Osteoblast (primary cell): ENCODE measurements around the gene FOXC1. TPM values are rescaled to one million over a fixed set of nuclear protein-coding genes. Genes with fewer than 3 reads are reported as not detected.

Experiments used
- DNase-seq: peaks from one replicate; pipeline ENCODE4 v3.0.0; 2011; ENCODE audit warnings: low spot score, mixed read lengths; ENCODE audit not compliant: insufficient read length; ENCODE audit errors: missing footprints
- H2AFZ ChIP-seq: 2 replicates; pipeline ENCODE4 v1.6.0; 2011; ENCODE audit warnings: mild to moderate bottlenecking, low read length
- H3K27ac ChIP-seq: 2 replicates; pipeline ENCODE4 v1.5.1; 2011; ENCODE audit warnings: mild to moderate bottlenecking, low read depth, low read length, moderate library complexity
- H3K27me3 ChIP-seq: 2 replicates; pipeline ENCODE4 v1.6.0; 2012; ENCODE audit warnings: mild to moderate bottlenecking, control low read depth, inconsistent platforms, low read length, moderate library complexity; ENCODE audit not compliant: insufficient read depth
- H3K36me3 ChIP-seq: 2 replicates; pipeline ENCODE4 v1.5.1; 2011; ENCODE audit warnings: mild to moderate bottlenecking, low read length, control low read depth, moderate library complexity; ENCODE audit not compliant: insufficient read depth
- H3K4me1 ChIP-seq: 2 replicates; pipeline ENCODE4 v1.5.1; 2011; ENCODE audit warnings: mild to moderate bottlenecking, low read length, control low read depth, moderate library complexity; ENCODE audit not compliant: insufficient read depth
- H3K4me2 ChIP-seq: 2 replicates; pipeline ENCODE4 v1.6.0; 2011; ENCODE audit warnings: mild to moderate bottlenecking, low read length; ENCODE audit not compliant: insufficient read depth
- H3K4me3 ChIP-seq: fragments of 200-600 bp; sonication (generic); 3 replicates; pipeline ENCODE4 v1.5.1; 2012; ENCODE audit warnings: mild to moderate bottlenecking, low read length, inconsistent platforms; ENCODE audit not compliant: insufficient read depth
- H3K79me2 ChIP-seq: 2 replicates; pipeline ENCODE4 v1.6.0; 2012; ENCODE audit warnings: mild to moderate bottlenecking, low read length, control low read depth, inconsistent platforms; ENCODE audit not compliant: insufficient read depth
- H3K9me3 ChIP-seq: 2 replicates; pipeline ENCODE4 v1.5.1; 2011; ENCODE audit warnings: low read depth, low read length, control low read depth
- H4K20me1 ChIP-seq: 2 replicates; pipeline ENCODE4 v1.6.0; 2012; ENCODE audit warnings: mild to moderate bottlenecking, low read length, control low read depth; ENCODE audit not compliant: insufficient read depth
- CTCF ChIP-seq: IDR thresholded peaks from 2 replicates; pipeline ENCODE4 v1.5.1; 2011; ENCODE audit warnings: mild to moderate bottlenecking, low read depth, low read length, moderate library complexity; ENCODE audit errors: extremely low read depth
- total RNA-seq: library from RNA; depleted of rRNA; stranded (reverse); fragments of >200 nt; gene quantifications from 2 replicates; pipeline ENCODE4 v1.2.3, GENCODE V29; 2012

FOXC1 gene
- total RNA-seq, 1 donor: 39.4 TPM

DNA sequence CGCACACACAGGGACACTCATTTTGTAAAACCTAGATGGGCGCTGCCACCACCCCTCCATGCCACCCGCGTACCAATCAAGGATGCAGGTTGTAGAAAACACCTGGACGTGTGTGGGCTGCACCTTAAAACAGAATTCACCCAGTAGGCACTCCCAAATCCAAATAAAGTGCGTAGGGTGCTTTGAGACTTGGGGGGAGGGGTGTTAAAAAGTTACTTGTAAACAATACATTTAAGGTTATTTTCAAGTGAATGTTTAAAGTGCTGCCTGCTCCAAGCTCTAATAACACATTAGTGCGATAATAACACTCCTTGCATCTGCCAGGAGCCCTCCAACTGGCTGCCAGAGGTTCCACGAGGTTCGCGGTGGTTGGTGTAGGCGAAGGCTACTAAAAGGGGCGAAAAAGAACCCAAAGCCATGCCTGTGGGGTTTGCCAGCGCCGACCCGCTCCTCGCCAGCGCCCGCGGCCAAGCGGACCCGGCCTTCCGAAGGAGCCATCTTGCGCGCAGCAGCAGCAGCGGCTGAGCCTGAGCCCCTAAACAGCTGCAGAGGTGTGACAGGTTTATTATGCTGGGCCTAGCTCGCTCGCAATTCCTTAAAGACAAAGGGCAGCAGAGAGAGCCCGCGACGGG is 11.5 kb downstream of the FOXC1 start:
- Histone ChIP-seq H3K27me3 (no peaks in the 10 kb centered on the region), H3K79me2 (peaks cover 89% of the 10 kb centered on the region), H3K36me3 (peaks cover 6% of the 10 kb centered on the region), H3K9me3 (no peaks in the 10 kb centered on the region), H3K4me1 (peaks cover 56% of the 10 kb centered on the region), H3K27ac (no peak overlapping the region), H3K4me2 (no peak overlapping the region), H3K4me3 (no peak overlapping the region), H2AFZ (no peak overlapping the region), H4K20me1 (no peaks in the 10 kb centered on the region)
- peak; percentile 62 for DNase-seq
- no peak for TF ChIP-seq CTCF

DNA sequence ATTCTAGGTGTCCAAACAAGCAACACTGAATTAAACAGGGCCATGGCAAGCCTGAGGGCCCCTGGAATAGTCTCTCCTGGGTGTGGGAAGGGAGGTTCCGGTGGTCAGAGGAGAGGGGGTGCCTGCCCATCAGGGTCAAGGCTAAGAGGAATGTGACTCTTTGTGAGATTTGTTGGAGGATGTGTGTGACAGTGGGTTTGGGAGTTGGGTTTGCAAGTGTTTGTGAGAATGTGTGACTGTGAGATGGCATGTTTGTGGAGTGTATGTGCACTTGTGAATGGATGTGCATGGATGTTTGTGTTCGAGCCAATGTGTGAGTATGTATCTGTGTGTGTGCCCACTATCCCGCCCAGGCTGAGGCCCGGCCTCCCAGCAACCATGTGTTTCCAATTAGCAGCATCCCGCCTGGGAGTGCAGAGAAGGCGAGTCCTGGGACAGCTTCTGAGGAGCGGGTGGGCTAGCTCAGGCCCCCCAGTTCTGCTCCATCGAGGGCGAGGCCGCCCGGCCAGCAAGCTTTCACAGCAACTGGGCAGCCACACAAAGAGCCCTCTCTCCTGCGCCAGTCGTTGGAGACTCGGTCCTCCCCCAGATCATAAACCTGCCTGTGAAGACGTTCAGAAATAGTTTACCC is 12.6 kb downstream of the FOXC1 start:
- DNase-seq: peak; percentile 95
- no peaks in the 10 kb centered on the region for H3K9me3 ChIP-seq
- no peaks in the 10 kb centered on the region for H3K27me3 ChIP-seq
- H3K4me3 ChIP-seq: no peak overlapping the region
- peak overlapping the region; percentile 49 for H2AFZ ChIP-seq
- peaks cover 6% of the 10 kb centered on the region for H3K36me3 ChIP-seq
- peaks cover 81% of the 10 kb centered on the region for H3K79me2 ChIP-seq
- peak overlapping the region; percentile 17 for H3K27ac ChIP-seq
- peaks cover 55% of the 10 kb centered on the region for H3K4me1 ChIP-seq
- H3K4me2 ChIP-seq: peak overlapping the region; percentile 45
- TF ChIP-seq CTCF: no peak
- H4K20me1 ChIP-seq: no peaks in the 10 kb centered on the region

- peak overlapping the region; percentile 18 for H2AFZ ChIP-seq
- H3K36me3 ChIP-seq: peaks cover 6% of the 10 kb centered on the region
- peak; percentile 89 for DNase-seq
- H3K9me3 ChIP-seq: no peaks in the 10 kb centered on the region
- no peak for TF ChIP-seq CTCF
- no peaks in the 10 kb centered on the region for H4K20me1 ChIP-seq
- peaks cover 54% of the 10 kb centered on the region for H3K4me1 ChIP-seq
- peak overlapping the region; percentile 96 for H3K4me2 ChIP-seq
- H3K27me3 ChIP-seq: no peaks in the 10 kb centered on the region
- peak overlapping the region; percentile 86 for H3K4me3 ChIP-seq
- peaks cover 73% of the 10 kb centered on the region for H3K79me2 ChIP-seq
- H3K27ac ChIP-seq: peak overlapping the region; percentile 81
Observed at GRCh38 chr6:1622851-1623768, 13.4 kb downstream of the FOXC1 start.

DNA sequence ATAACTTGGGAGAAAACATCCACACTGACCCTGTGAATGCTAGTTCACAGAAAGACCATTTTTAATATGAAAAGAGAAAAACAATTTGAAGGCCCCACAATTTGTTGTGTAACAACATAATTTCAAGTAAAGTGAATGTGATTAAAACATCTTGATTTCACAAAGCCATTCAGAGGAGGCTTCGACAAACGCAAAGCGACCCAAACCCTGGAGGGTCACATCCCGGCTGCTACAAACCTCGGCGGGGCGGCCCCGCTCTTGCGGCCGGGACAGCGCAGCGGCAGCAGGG is 14.0 kb downstream of the FOXC1 start:
- TF ChIP-seq CTCF: no peak
- peak overlapping the region; percentile 81 for H3K27ac ChIP-seq
- no peak for DNase-seq
- no peaks in the 10 kb centered on the region for H3K27me3 ChIP-seq
- peak overlapping the region; percentile 86 for H3K4me3 ChIP-seq
- no peaks in the 10 kb centered on the region for H3K9me3 ChIP-seq
- H3K79me2 ChIP-seq: peaks cover 67% of the 10 kb centered on the region
- no peaks in the 10 kb centered on the region for H4K20me1 ChIP-seq
- peaks cover 6% of the 10 kb centered on the region for H3K36me3 ChIP-seq
- peak overlapping the region; percentile 96 for H3K4me2 ChIP-seq
- peaks cover 48% of the 10 kb centered on the region for H3K4me1 ChIP-seq
- peak overlapping the region; percentile 82 for H2AFZ ChIP-seq
